Measurements from ENCODE around the gene SEMA6C. TPM values are rescaled to one million over a fixed set of nuclear protein-coding genes. Genes with fewer than 3 reads are reported as not detected.

The SEMA6C gene
- total and polyA plus RNA-seq, 2 of the 8 experiments (the other 6 are each of a cell fraction or from before 2014, with no cell fraction given) = 12.2 to 15.7 TPM

DNA sequence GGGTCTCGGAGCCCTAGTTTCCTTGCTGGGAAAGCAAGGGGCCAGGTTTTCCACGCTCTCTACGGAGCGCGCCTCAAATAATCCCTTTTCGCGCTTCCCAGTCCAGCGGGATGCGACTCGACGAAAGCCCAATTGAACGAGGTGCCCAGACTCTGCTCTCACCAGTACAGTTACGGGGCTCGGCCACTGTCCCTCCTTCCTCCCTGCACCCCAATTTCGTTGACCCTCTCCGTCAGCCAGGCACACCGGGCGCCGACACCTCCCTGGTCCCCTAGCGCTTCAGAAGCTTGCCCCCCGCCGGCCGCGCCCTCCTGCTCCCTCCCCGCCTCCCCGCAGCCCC lies 389 bp downstream of the SEMA6C start:
- TF ChIP-seq, protein P1, sequence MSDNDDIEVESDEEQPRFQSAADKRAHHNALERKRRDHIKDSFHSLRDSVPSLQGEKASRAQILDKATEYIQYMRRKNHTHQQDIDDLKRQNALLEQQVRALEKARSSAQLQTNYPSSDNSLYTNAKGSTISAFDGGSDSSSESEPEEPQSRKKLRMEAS (IDR thresholded peaks at IDR 0.05) = peak; percentile 3; the same call in 1 of the 2 replicates
- peak; percentile 19 for TF ChIP-seq SAP30 (IDR thresholded peaks at IDR 0.05; ENCODE audit: insufficient read depth, insufficient replicate concordance, low read length)
- TF ChIP-seq E2F6 (IDR thresholded peaks at IDR 0.05) = peak; percentile 1; the same call in 1 of the 2 replicates
- TF ChIP-seq RBBP5 (IDR thresholded peaks at IDR 0.05; ENCODE audit: borderline replicate concordance, low read depth, low read length) = no peak
- no peak for TF ChIP-seq SIN3A (conservative IDR thresholded peaks at IDR 0.05 in 1 of 2, IDR thresholded peaks at IDR 0.05 in 1 of 2; ENCODE audit: low read depth in 1 of 2, low read length in 2 of 2)
- 4% methylated on average over 15 of the region's 26 CpGs; no CpG with 5 or more reads in 1 of the 2 experiments for WGBS, 2 experiments (ENCODE audit: extremely low coverage in 1 of 2, insufficient coverage in 1 of 2, insufficient read length in 1 of 2, insufficient replicate concordance in 2 of 2, low coverage in 1 of 2, low lambda C conversion rate in 2 of 2, missing lambda C conversion rate in 1 of 2)
- Histone ChIP-seq H2BK20ac (ENCODE audit: low read length) (no peak overlapping the region), H3K79me2 (ENCODE audit: control insufficient read depth in 1 of 2, insufficient read depth in 2 of 2, low read length in 2 of 2) (no peaks in the 10 kb centered on the region), H3K56ac (replicated peaks; ENCODE audit: insufficient read length, low read depth, low read length) (no peak overlapping the region), H3K4me3 (ENCODE audit: extremely low read depth in 1 of 4, insufficient read depth in 2 of 4, low read depth in 3 of 4, low read length in 4 of 4) (peak overlapping the region; percentile 81 to 88 (median 85)), H3K23me2 (ENCODE audit: low read depth, low read length) (peaks cover 16% of the 10 kb centered on the region), H3K27me3 (replicated peaks in 1 of 4; ENCODE audit: control insufficient read depth in 3 of 4, extremely low read depth in 1 of 4, insufficient read depth in 3 of 4, low read length in 3 of 4) (peaks cover 0 to 17% (median 8%) of the 10 kb centered on the region in 4 experiments; a peak in 5 of 7 replicates), H3K14ac (ENCODE audit: insufficient read length) (no peak overlapping the region), H3K4me2 (ENCODE audit: insufficient read depth in 1 of 2, low read depth in 2 of 2, low read length in 2 of 2) (peak overlapping the region; percentile 98 to 100), H3K9ac (replicated peaks in 1 of 4; ENCODE audit: extremely low read depth in 1 of 4, low read depth in 3 of 4, low read length in 3 of 4) (peak overlapping the region in 3 of 4 experiments; percentile 54 to 63 (median 59); a peak in 6 of 7 replicates), H3K4ac (replicated peaks; ENCODE audit: insufficient read length, low read depth, low read length) (peak overlapping the region; percentile 72), H2BK120ac (replicated peaks; ENCODE audit: low read depth, low read length) (no peak overlapping the region), H2BK15ac (ENCODE audit: low read length) (0 out of 2 replicates have a peak overlapping the region, but pooled peaks have one; percentile 49), H2AFZ (ENCODE audit: low read length) (peak overlapping the region; percentile 38; the same call in 1 of the 2 replicates), H4K91ac (replicated peaks; ENCODE audit: insufficient read length, low read length) (peak overlapping the region; percentile 63), H4K20me1 (replicated peaks in 1 of 2; ENCODE audit: control insufficient read depth in 1 of 2, insufficient read depth in 2 of 2, low read length in 2 of 2) (no peaks in the 10 kb centered on the region), H4K8ac (ENCODE audit: extremely low read depth, insufficient read depth, low read length) (peak overlapping the region; percentile 36; the same call in 1 of the 2 replicates), H3K36me3 (ENCODE audit: control insufficient read depth in 2 of 4, insufficient read depth in 4 of 4, low read length in 3 of 4) (no peaks in the 10 kb centered on the region), H3K4me1 (replicated peaks in 1 of 4; ENCODE audit: control insufficient read depth in 3 of 4, insufficient read depth in 4 of 4, low read length in 3 of 4) (peaks cover 15 to 31% (median 21%) of the 10 kb centered on the region in 4 experiments), H3K18ac (ENCODE audit: extremely low read depth, low read length) (0 out of 2 replicates have a peak overlapping the region, but pooled peaks have one; percentile 39), H3K79me1 (ENCODE audit: low read depth, low read length) (peaks cover 5% of the 10 kb centered on the region; the same call in 1 of the 2 replicates), H2AK5ac (ENCODE audit: low read depth, low read length) (no peak overlapping the region), H2BK12ac (ENCODE audit: low read depth, low read length) (no peak overlapping the region), H2BK5ac (ENCODE audit: low read depth, low read length) (no peak overlapping the region), H3K9me3 (ENCODE audit: insufficient read depth in 2 of 2, low read depth in 1 of 2, low read length in 1 of 2) (no peaks in the 10 kb centered on the region), H4K5ac (ENCODE audit: insufficient read length, low read depth, low read length) (no peak overlapping the region), H3K23ac (ENCODE audit: insufficient read length) (no peak overlapping the region), H3K27ac (ENCODE audit: low read depth, low read length) (no peak overlapping the region)
- POLR2A ChIA-PET (ENCODE audit: partially characterized antibody) = interaction anchor here (1.1 to 10.7 kb wide), 4 partner anchors 10 to 107 kb away, joined by 3 to 124 read pairs (median 5); partner anchors contain the start of gene TNFAIP8L2
- CTCF ChIA-PET (ENCODE audit: partially characterized antibody) = interaction anchor here (1.6 to 4.7 kb wide), 3 partner anchors 11 to 118 kb away, joined by 4 to 54 read pairs (median 12); no protein-coding TSS in a partner anchor
- no peak for DNase-seq (ENCODE audit: low read depth in 1 of 2, low spot score in 2 of 2)
- no peak for FAIRE-seq
